Measurements from ENCODE around the gene EMC8.

Gene EMC8

DNA sequence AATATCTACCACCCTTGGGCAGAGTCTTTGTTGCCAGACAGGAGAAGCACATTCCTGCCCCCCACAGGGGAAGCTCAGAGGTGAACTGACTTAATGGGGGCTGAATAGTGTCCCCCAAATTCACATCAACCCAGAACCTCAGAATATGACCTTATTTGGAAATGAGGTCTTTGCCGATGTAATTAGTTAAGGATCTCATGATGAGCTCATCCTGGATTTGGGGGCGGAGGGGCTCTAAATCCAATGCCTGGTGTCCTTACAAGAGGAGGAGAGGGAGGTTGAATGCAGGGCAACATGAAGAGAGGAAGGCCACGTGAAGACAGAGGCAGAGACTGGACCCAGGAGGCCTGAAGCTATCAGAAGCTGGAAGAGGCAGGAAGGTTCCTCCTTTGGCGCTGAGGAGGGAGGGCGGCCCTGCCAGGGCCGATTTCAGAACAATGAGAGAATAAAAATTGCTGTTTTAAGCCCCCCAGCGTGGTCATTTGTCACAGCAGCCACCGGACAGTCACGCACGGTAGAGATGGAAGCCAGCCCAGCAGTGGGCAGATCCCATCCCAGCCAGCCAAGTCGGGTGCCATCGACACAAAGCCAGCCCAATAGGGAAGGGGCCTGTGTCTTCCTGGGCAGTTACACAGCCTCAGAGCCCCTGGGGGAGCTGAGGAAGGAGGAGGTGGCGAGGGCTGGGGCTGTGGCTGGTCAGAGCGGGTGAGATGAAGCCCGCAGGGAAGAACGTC lies 69.7 kb downstream of the EMC8 start:
- no peak for DNase-seq (ENCODE audit: low read depth)

DNA sequence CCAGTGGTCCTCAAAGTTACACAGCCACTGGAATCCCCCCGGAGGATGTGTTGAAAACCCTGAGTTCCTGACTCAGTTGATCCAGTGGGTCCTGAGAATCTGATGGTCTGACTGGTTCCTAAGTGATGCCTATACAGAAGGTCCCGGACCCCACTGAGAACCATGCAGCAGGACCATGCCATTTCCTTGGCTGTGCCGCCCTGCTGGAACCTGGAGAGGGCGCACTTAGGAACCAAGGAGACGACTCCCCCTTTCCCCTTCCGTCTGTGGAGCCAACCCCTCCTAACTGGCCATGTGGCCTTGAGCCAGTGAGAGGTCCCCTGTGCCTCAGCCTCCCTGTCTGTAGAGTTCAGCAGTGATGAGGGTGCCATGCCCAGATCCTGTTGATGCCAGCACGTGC lies 70.5 kb downstream of the EMC8 start:
- DNase-seq (ENCODE audit: low read depth): no peak
